Testis (tissue), 2 donors: ENCODE measurements around the gene SENP2.

ENCODE experiments used
- POLR2A ChIP-seq: fragments of 450-650 bp; IDR thresholded peaks from one replicate; pipeline ENCODE4 v1.6.1; 2017; ENCODE audit warnings: antibody characterized with exemption, mild to moderate bottlenecking, moderate library complexity
- TF ChIP-seq, protein P1 (sequence below), 3 experiments: fragments of 450-650 bp in 2 of 3; fragments of 200-600 bp in 1 of 3; sonication (generic) in 1 of 3; IDR thresholded peaks; one replicate each; pipeline ENCODE4 v1.5.1; 2016 to 2019; ENCODE audit warnings: antibody characterized with exemption in 3 of 3, mild to moderate bottlenecking in 2 of 3, moderate library complexity in 1 of 3

- TF ChIP-seq, protein P1, sequence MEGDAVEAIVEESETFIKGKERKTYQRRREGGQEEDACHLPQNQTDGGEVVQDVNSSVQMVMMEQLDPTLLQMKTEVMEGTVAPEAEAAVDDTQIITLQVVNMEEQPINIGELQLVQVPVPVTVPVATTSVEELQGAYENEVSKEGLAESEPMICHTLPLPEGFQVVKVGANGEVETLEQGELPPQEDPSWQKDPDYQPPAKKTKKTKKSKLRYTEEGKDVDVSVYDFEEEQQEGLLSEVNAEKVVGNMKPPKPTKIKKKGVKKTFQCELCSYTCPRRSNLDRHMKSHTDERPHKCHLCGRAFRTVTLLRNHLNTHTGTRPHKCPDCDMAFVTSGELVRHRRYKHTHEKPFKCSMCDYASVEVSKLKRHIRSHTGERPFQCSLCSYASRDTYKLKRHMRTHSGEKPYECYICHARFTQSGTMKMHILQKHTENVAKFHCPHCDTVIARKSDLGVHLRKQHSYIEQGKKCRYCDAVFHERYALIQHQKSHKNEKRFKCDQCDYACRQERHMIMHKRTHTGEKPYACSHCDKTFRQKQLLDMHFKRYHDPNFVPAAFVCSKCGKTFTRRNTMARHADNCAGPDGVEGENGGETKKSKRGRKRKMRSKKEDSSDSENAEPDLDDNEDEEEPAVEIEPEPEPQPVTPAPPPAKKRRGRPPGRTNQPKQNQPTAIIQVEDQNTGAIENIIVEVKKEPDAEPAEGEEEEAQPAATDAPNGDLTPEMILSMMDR (IDR thresholded peaks at IDR 0.05): no peak
- no peak for TF ChIP-seq POLR2A
Observed at GRCh38 chr3:185657691-185658503, 71.8 kb downstream of the SENP2 start.
